ENCODE results near the gene NPNT. TPM values are rescaled to one million over a fixed set of nuclear protein-coding genes. Genes with fewer than 3 reads are reported as not detected.

NPNT gene
- total and polyA plus RNA-seq, 12 donors = 1.3 to 61.1 (median 4.5) TPM

DNA sequence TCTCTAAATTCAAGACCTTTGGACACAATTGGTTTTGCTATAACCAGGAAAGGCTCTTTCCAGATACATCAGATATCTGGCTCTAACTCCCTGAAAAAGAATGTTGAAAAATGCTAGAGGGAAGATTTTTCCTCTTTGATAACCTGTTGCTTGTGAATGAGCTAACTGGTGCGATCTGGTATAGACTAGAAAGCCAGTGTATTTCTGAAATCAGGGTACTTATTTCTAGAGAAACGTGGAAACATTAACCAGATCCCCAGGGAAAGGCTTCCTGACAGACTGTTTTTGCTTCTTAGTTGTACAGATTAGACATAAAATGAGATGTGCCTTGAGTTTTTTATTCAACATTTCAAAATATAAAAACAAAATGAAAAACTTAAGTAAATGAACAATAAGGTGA, 107.7 kb downstream of the NPNT start:
- Histone ChIP-seq H3K27ac (no peak overlapping the region), H3K4me1 (replicated peaks in 1 of 2) (no peaks in the 10 kb centered on the region), H3K9me3 (replicated peaks in 1 of 3) (no peaks in the 10 kb centered on the region), H3K4me3 (no peak overlapping the region), H3K36me3 (replicated peaks in 1 of 2) (no peaks in the 10 kb centered on the region), H3K27me3 (no peaks in the 10 kb centered on the region)
- no peak for TF ChIP-seq POLR2A (IDR thresholded peaks at IDR 0.05)
- TF ChIP-seq, protein P1, sequence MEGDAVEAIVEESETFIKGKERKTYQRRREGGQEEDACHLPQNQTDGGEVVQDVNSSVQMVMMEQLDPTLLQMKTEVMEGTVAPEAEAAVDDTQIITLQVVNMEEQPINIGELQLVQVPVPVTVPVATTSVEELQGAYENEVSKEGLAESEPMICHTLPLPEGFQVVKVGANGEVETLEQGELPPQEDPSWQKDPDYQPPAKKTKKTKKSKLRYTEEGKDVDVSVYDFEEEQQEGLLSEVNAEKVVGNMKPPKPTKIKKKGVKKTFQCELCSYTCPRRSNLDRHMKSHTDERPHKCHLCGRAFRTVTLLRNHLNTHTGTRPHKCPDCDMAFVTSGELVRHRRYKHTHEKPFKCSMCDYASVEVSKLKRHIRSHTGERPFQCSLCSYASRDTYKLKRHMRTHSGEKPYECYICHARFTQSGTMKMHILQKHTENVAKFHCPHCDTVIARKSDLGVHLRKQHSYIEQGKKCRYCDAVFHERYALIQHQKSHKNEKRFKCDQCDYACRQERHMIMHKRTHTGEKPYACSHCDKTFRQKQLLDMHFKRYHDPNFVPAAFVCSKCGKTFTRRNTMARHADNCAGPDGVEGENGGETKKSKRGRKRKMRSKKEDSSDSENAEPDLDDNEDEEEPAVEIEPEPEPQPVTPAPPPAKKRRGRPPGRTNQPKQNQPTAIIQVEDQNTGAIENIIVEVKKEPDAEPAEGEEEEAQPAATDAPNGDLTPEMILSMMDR (IDR thresholded peaks at IDR 0.05) = no peak
- DNase-seq = no peak
- 69 to 78% (median 73%) methylated on average over 2 of the region's 2 CpGs for WGBS, 4 donors
- intact Hi-C loops (cut with DNase I) = no loop called here

- Histone ChIP-seq H3K27ac (no peak overlapping the region), H3K4me3 (no peak overlapping the region), H3K27me3 (no peaks in the 10 kb centered on the region), H3K36me3 (replicated peaks in 1 of 2) (no peaks in the 10 kb centered on the region), H3K9me3 (replicated peaks in 1 of 3) (peaks cover 0 to 10% (median 0%) of the 10 kb centered on the region in 3 donors), H3K4me1 (replicated peaks in 1 of 2) (no peaks in the 10 kb centered on the region)
- intact Hi-C loops (cut with DNase I) = no loop called here
- TF ChIP-seq, protein P1 (IDR thresholded peaks at IDR 0.05) = no peak
- TF ChIP-seq POLR2A (IDR thresholded peaks at IDR 0.05) = no peak
- WGBS, 4 donors = 77 to 93% (median 88%) methylated on average over 2 of the region's 2 CpGs
- no peak for DNase-seq
Measured at GRCh38 chr4:106010761-106011160, 115.5 kb downstream of the NPNT start.

DNA sequence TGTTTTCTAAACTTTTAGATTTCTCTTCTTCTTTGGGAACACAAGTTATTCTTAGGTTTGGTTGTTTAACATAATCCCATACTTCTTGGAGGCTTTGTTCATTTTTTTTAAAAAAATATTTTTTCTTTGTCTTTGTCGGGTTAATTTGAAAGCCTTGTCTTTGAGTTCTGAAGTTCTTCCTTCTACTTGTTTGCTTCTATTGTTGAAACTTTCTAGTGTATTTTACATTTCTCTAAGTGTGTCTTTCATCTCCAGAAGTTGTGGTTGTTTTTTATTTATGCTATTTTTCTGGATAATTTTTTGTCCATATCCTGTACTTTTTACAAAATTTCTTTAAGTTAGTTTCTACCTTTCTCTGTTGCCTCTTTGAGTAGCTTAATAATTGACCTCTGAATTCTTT, 116.1 kb downstream of the NPNT start:
- H3K9me3 ChIP-seq (replicated peaks in 1 of 3) = peaks cover 0 to 10% (median 0%) of the 10 kb centered on the region in 3 donors
- H3K27me3 ChIP-seq = no peaks in the 10 kb centered on the region
- 94 to 100% (median 99%) methylated on average over 1 of the region's 1 CpG for WGBS, 4 donors
- H3K36me3 ChIP-seq (replicated peaks in 1 of 2) = no peaks in the 10 kb centered on the region
- no peak for TF ChIP-seq POLR2A (IDR thresholded peaks at IDR 0.05)
- TF ChIP-seq, protein P1 (IDR thresholded peaks at IDR 0.05) = no peak
- no peak for DNase-seq
- no peak overlapping the region for H3K27ac ChIP-seq
- H3K4me1 ChIP-seq (replicated peaks in 1 of 2) = no peaks in the 10 kb centered on the region
- no peak overlapping the region for H3K4me3 ChIP-seq
- intact Hi-C loops (cut with DNase I) = no loop called here

DNA sequence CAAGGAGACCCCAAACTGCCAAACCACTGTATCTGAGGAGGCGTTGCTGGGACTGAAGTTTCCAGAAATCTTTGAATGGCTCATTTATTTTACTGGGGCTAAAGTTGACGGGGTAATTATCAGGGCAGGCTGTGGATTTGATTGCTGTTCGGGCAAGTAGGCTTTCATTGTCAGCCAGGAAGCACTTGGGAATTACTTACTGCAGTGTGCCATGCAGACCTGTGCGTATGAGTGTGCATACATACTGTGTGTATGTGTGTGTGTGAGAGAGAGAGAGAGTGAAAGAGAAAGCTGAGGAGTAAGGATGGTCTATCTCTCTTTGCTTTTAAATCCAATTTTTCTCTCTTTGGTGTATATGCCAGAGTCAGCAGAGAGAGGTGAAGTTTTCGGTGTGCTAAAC, 122.7 kb downstream of the NPNT start:
- WGBS, 4 donors = 82 to 91% (median 86%) methylated on average over 5 of the region's 5 CpGs
- DNase-seq = no peak
- Histone ChIP-seq H3K4me1 (replicated peaks in 1 of 2) (no peaks in the 10 kb centered on the region), H3K27me3 (no peaks in the 10 kb centered on the region), H3K4me3 (no peak overlapping the region), H3K9me3 (replicated peaks in 1 of 3) (no peaks in the 10 kb centered on the region), H3K36me3 (replicated peaks in 1 of 2) (no peaks in the 10 kb centered on the region), H3K27ac (no peak overlapping the region)
- no peak for TF ChIP-seq POLR2A (IDR thresholded peaks at IDR 0.05)
- intact Hi-C loops (cut with DNase I) = no loop called here

GRCh38 chr4:106019771-106020170, 124.5 kb downstream of the NPNT start:
- Histone ChIP-seq H3K4me1 (replicated peaks in 1 of 2) (no peaks in the 10 kb centered on the region), H3K9me3 (replicated peaks in 1 of 3) (no peaks in the 10 kb centered on the region), H3K36me3 (replicated peaks in 1 of 2) (no peaks in the 10 kb centered on the region), H3K4me3 (no peak overlapping the region), H3K27ac (no peak overlapping the region), H3K27me3 (no peaks in the 10 kb centered on the region)
- intact Hi-C loops (cut with DNase I) = no loop called here
- no peak for DNase-seq
- TF ChIP-seq, protein P1 (IDR thresholded peaks at IDR 0.05) = no peak
- TF ChIP-seq POLR2A (IDR thresholded peaks at IDR 0.05) = no peak

Data from adrenal gland (tissue), 12 donors.